ENCODE results near the gene TBCK.

DNA sequence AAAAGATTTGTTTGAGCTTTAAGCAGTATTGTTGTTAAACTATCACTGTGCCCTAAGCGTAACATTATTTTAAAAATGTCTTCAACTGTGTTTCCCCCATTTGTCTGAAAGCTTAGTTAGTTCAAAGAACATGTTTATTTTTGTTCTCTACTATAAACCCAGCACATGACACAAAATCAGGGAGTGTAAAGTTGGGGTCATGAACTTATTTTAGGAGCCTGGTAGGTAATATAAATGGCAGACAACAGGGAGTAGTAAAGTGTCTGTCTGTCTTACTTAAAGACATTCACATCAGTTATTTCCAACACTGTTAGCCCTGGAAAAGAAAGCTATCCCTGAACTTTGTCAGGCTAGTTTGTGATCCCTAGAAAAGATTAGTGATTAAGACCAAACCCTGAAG is 4.2 kb upstream of the TBCK start:
- TF ChIP-seq POLR2A (IDR thresholded peaks at IDR 0.05; ENCODE audit: low read depth, low read length) (no peak), POLR2AphosphoS5 (IDR thresholded peaks at IDR 0.05; ENCODE audit: low read depth, low read length) (no peak), TAF1 (IDR thresholded peaks at IDR 0.05; ENCODE audit: borderline replicate concordance, low read depth, low read length) (no peak)
